ENCODE results near the gene INPP5K.

DNA sequence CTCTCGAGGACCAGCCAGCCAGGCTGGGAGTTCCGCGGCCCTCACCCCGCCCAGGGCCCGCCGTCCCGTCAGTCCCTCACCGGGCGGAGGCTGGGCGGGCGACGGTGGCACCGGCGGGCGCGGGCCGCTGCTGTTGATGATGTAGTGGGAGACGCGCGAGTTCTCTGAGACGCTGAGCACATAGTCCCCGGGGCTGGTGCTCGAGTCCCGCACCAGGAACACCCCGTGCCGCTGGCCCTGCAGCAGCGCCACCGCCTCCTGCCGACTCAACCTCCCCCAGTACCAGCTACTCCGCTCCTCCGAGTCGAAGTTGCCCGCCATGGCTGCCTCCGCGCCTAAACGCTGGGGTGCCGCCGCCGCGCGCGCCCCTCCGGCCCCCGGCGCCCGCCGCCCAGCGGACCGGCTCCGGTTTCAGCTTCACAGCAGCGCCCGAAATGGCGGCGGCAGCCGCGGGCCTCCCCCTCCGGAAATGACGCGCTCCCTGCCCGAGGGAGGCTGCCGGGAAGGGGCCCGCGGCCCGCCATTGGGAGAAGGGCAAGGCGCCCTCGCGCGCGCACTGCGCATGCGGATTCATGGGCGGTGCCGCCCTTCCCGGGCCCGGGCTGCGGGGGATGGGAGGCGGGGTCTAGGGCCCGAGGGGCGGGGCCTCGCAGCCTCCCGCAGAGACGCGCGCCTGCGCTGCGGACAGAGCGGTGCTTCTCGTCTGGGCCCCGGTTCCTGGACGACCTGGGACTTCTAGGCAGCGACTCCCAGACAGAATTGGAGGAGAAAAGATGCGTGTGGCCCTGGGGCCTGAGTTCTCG, 60.4 kb downstream of the INPP5K start, which contains the start of gene CRK:
- TF ChIP-seq, protein P1, sequence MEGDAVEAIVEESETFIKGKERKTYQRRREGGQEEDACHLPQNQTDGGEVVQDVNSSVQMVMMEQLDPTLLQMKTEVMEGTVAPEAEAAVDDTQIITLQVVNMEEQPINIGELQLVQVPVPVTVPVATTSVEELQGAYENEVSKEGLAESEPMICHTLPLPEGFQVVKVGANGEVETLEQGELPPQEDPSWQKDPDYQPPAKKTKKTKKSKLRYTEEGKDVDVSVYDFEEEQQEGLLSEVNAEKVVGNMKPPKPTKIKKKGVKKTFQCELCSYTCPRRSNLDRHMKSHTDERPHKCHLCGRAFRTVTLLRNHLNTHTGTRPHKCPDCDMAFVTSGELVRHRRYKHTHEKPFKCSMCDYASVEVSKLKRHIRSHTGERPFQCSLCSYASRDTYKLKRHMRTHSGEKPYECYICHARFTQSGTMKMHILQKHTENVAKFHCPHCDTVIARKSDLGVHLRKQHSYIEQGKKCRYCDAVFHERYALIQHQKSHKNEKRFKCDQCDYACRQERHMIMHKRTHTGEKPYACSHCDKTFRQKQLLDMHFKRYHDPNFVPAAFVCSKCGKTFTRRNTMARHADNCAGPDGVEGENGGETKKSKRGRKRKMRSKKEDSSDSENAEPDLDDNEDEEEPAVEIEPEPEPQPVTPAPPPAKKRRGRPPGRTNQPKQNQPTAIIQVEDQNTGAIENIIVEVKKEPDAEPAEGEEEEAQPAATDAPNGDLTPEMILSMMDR (conservative IDR thresholded peaks at IDR 0.05; ENCODE audit: low read depth, low read length) = peak; percentile 10; the same call in 1 of the 2 replicates
- no peak for TF ChIP-seq EZH2 (IDR thresholded peaks at IDR 0.05; ENCODE audit: borderline replicate concordance, low read depth, low read length, poor library complexity, severe bottlenecking)

All from A673 (cell line).